GM12878 (cell line): ENCODE measurements around the gene ACTR8. TPM values are rescaled to one million over a fixed set of nuclear protein-coding genes. Genes with fewer than 3 reads are reported as not detected.

ENCODE experiments used
- ATAC-seq: fragments of 200-7000 bp; cut with Tn5 transposase; 3 replicates; pipeline ENCODE4 v1.9.1; 2020; ENCODE audit warnings: mild to moderate bottlenecking, moderate library complexity
- BruUV-seq: library from RNA; stranded (reverse); fragments of 400-500 nt; replicated peaks from 2 replicates; lab custom pipeline; 2021; lab: Mats Ljungman, UMichigan
- CTCF ChIA-PET: fragments of 300-600 bp; sonication (Branson Sonifier 250); formaldehyde crosslinking; extraction: SDS; loops from one replicate; lab custom pipeline; 2021; ENCODE audit warnings: inconsistent platforms; lab: Yijun Ruan, JAX
- POLR2A ChIA-PET: fragments of 350-600 bp; formaldehyde crosslinking; extraction: SDS; loops from one replicate; lab custom pipeline; 2021; ENCODE audit warnings: inconsistent platforms; lab: Charles Lee
- RAD21 ChIA-PET: fragments of 300-600 bp; sonication (Branson Sonifier 250); formaldehyde crosslinking; loops from one replicate; lab custom pipeline; 2023; ENCODE audit warnings: antibody characterized with exemption; ENCODE audit not compliant: unreplicated experiment; lab: Charles Lee
- SMC1A ChIA-PET: fragments of 300-600 bp; sonication (Branson Sonifier 250); formaldehyde crosslinking; loops from one replicate; lab custom pipeline; 2023; ENCODE audit not compliant: unreplicated experiment, uncharacterized antibody; lab: Charles Lee
- DNase-seq: peaks from one replicate; pipeline ENCODE4 v3.0.0-alpha.2; 2011; ENCODE audit warnings: low read depth, low spot score
- FAIRE-seq: peaks from 3 replicates; lab custom pipeline; 2011; peaks lifted over from hg19 to GRCh38; lab: Jason Lieb, UNC
- H2AFZ ChIP-seq: 2 replicates; pipeline ENCODE4 v1.6.0; 2011; ENCODE audit warnings: low read depth, low read length, control low read depth; ENCODE audit not compliant: control insufficient read depth
- H3K27ac ChIP-seq: 2 replicates; pipeline ENCODE4 v1.5.1; 2011; ENCODE audit warnings: control low read depth; ENCODE audit not compliant: control insufficient read depth, insufficient read depth
- H3K27me3 ChIP-seq, 2 experiments: replicated peaks in 1 of 2; 2 replicates each; pipeline versions ENCODE4 v1.6.0 to v1.6.1; 2011; ENCODE audit warnings: low read length in 1 of 2; ENCODE audit not compliant: control insufficient read depth in 2 of 2, insufficient read depth in 2 of 2
- H3K36me3 ChIP-seq, 2 experiments: 2 replicates each; pipeline ENCODE4 v1.5.1; 2011; ENCODE audit warnings: low read length in 1 of 2; ENCODE audit not compliant: control insufficient read depth in 2 of 2, insufficient read depth in 2 of 2
- H3K4me1 ChIP-seq: 2 replicates; pipeline ENCODE4 v1.6.1; 2011; ENCODE audit warnings: mild to moderate bottlenecking, low read length, moderate library complexity, mixed read lengths; ENCODE audit not compliant: control insufficient read depth, insufficient read depth
- H3K4me2 ChIP-seq: 2 replicates; pipeline ENCODE4 v1.6.0; 2011; ENCODE audit warnings: control low read depth; ENCODE audit not compliant: control insufficient read depth, insufficient read depth
- H3K4me3 ChIP-seq: fragments of 200-600 bp; sonication (generic); 2 replicates; pipeline ENCODE4 v1.5.1; 2016
- H3K79me2 ChIP-seq: 2 replicates; pipeline ENCODE4 v1.6.0; 2011; ENCODE audit warnings: low read length; ENCODE audit not compliant: control insufficient read depth, insufficient read depth
- H3K9ac ChIP-seq: 2 replicates; pipeline ENCODE4 v1.8.0; 2011; ENCODE audit warnings: low read length, control low read depth, mixed read lengths; ENCODE audit not compliant: control insufficient read depth, insufficient read depth
- H3K9me3 ChIP-seq: replicated peaks from 3 replicates; pipeline ENCODE4 v1.5.1; 2011; ENCODE audit warnings: mild to moderate bottlenecking, low read length; ENCODE audit not compliant: control insufficient read depth, insufficient read depth
- H4K20me1 ChIP-seq: 2 replicates; pipeline ENCODE4 v1.6.0; 2011; ENCODE audit not compliant: control insufficient read depth, insufficient read depth
- BCL11A ChIP-seq: IDR thresholded peaks from 2 replicates; pipeline ENCODE4 v1.6.1; 2011; ENCODE audit warnings: low read depth, low read length
- ESRRA ChIP-seq: IDR thresholded peaks from 2 replicates; pipeline ENCODE4 v1.6.1; 2012; ENCODE audit warnings: mild to moderate bottlenecking, low read length, improper control_type of control experiment
- RB1 ChIP-seq: fragments of 450-650 bp; formaldehyde crosslinking; IDR thresholded peaks from 2 replicates; pipeline ENCODE4 v1.6.1; 2017; ENCODE audit warnings: mild to moderate bottlenecking, borderline replicate concordance
- RELB ChIP-seq: fragments of 450-650 bp; IDR thresholded peaks from 2 replicates; pipeline ENCODE4 v1.6.1; 2017; ENCODE audit warnings: low read depth, mild to moderate bottlenecking, moderate library complexity
- SMAD5 ChIP-seq: IDR thresholded peaks from 2 replicates; pipeline ENCODE4 v1.6.1; 2016; ENCODE audit warnings: antibody characterized with exemption, low read depth
- ZNF384 ChIP-seq: IDR thresholded peaks from 2 replicates; pipeline ENCODE4 v1.6.1; 2012; ENCODE audit warnings: low read depth, mild to moderate bottlenecking, low read length, improper control_type of control experiment, borderline replicate concordance
- ZSCAN29 ChIP-seq: fragments of 450-650 bp; IDR thresholded peaks from 2 replicates; pipeline ENCODE4 v1.6.1; 2017; ENCODE audit warnings: mild to moderate bottlenecking, moderate library complexity
- WGBS: methylation state at CpG from one replicate; pipeline ENCODE4 v1.1.6; 2016; ENCODE audit warnings: low lambda C conversion rate; ENCODE audit not compliant: insufficient replicate concordance, insufficient coverage; ENCODE audit errors: missing lambda C conversion rate; 5-methylcytosine and 5-hydroxymethylcytosine counted together
- in situ Hi-C: fragments of 300-500 bp; cut with MboI; formaldehyde crosslinking; loops from 9 replicates; pipeline ENCODE4 v1.14.3; 2018; ENCODE audit warnings: mixed read lengths
- intact Hi-C: fragments of 100-400 bp; cut with micrococcal nuclease; formaldehyde crosslinking; loops from one replicate; pipeline ENCODE4 v1.14.2; 2022; ENCODE audit not compliant: unreplicated experiment
- polyA plus RNA-seq, 11 experiments: library from polyadenylated mRNA; depleted of rRNA in 4 of 11; unstranded in 6 of 11; stranded (reverse) in 5 of 11; fragments of >200 nt; fragmentation: Nextera tagmentation in 4 of 11; fragmentation: Illumina TruSeq in 1 of 11; extraction: Ambion mirVana in 4 of 11; extraction: Trizol in 1 of 11; gene quantifications; 1 replicate in 1 of 11; 2 replicates in 10 of 11; pipeline versions ENCODE4 v1.2.1 to v1.2.3, GENCODE V29; 2011 to 2016; ENCODE audit warnings: inconsistent platforms in 2 of 11, missing spikeins in 2 of 11, low read depth in 1 of 11
- total RNA-seq, 4 experiments: library from RNA; depleted of rRNA in 3 of 4; stranded (reverse); fragments of >200 nt in 3 of 4; fragmentation: Illumina TruSeq in 1 of 4; extraction: Trizol in 1 of 4; gene quantifications; 2 replicates each; pipeline versions ENCODE4 v1.2.1 to v1.2.3, GENCODE V29; 2013 to 2021

ACTR8 gene
- total and polyA plus RNA-seq, 10 of the 15 experiments (the other 5 are each of a cell fraction or from before 2014, with no cell fraction given): 5.3 to 35.7 (median 26.4) TPM

GRCh38 chr3:53900666-53901331, 18.8 kb upstream of the ACTR8 start:
- no peak overlapping the region for H3K4me3 ChIP-seq
- in situ Hi-C loops (no loop called here), intact Hi-C loops (no loop called here)
- no peaks in the 10 kb centered on the region for H3K79me2 ChIP-seq
- POLR2A ChIA-PET: interaction anchor here (1.2 kb wide), 1 partner anchor 14 kb away, joined by 3 read pairs; no protein-coding TSS in a partner anchor
- ATAC-seq: no peak
- no peak for DNase-seq
- H3K4me2 ChIP-seq: no peak overlapping the region
- no peak overlapping the region for H2AFZ ChIP-seq
- no peaks in the 10 kb centered on the region for H4K20me1 ChIP-seq
- WGBS: 46% methylated on average over 2 of the region's 2 CpGs
- FAIRE-seq: no peak
- RAD21 ChIA-PET: interaction anchor here (0.9 kb wide), 1 partner anchor 21 kb away, joined by 3 read pairs; no protein-coding TSS in a partner anchor
- no TSS peak for BruUV-seq
- no peaks in the 10 kb centered on the region for H3K27me3 ChIP-seq
- TF ChIP-seq ZNF384 (no peak), ESRRA (no peak), SMAD5 (no peak), ZSCAN29 (no peak), BCL11A (no peak), RB1 (no peak), RELB (no peak)
- CTCF ChIA-PET: interaction anchor here (1.0 kb wide), 1 partner anchor 9 kb away, joined by 3 read pairs; the partner anchor contains the start of gene SELENOK
- H3K9ac ChIP-seq: no peak overlapping the region
- H3K9me3 ChIP-seq: no peaks in the 10 kb centered on the region
- SMC1A ChIA-PET: interaction anchor here (1.0 to 1.9 kb wide), 3 partner anchors 9 to 47 kb away, joined by 3 to 5 read pairs (median 4); no protein-coding TSS in a partner anchor
- H3K4me1 ChIP-seq: no peaks in the 10 kb centered on the region
- no peaks in the 10 kb centered on the region for H3K36me3 ChIP-seq
- no peak overlapping the region for H3K27ac ChIP-seq
